ENCODE data around the gene MAPK6. TPM values are rescaled to one million over a fixed set of nuclear protein-coding genes. Genes with fewer than 3 reads are reported as not detected.

MAPK6 gene
- total and polyA plus RNA-seq, 10 of the 15 experiments (the other 5 are each of a cell fraction or from before 2014, with no cell fraction given): 20.6 to 100 (median 52.6) TPM

- TF ChIP-seq CUX1 (IDR thresholded peaks at IDR 0.05; ENCODE audit: insufficient replicate concordance, low read depth, low read length): peak; percentile 61
- no peak for TF ChIP-seq YY1 (IDR thresholded peaks at IDR 0.05; ENCODE audit: low read depth, low read length)
- TF ChIP-seq E2F4 (IDR thresholded peaks at IDR 0.05; ENCODE audit: low read depth, low read length): no peak
- TF ChIP-seq ZNF217 (IDR thresholded peaks at IDR 0.05): no peak
- TF ChIP-seq ATF2 (IDR thresholded peaks at IDR 0.05; ENCODE audit: low read length): peak; percentile 93
These were observed 13.0 kb upstream of the MAPK6 start (continued) for GRCh38 chr15:52005748-52006701.

Data from GM12878 (cell line).